Progenitor cell of endocrine pancreas (in vitro differentiated cells): ENCODE data around the gene ZFPM1. TPM values are rescaled to one million over a fixed set of nuclear protein-coding genes. Genes with fewer than 3 reads are reported as not detected.
"Not testable (repeated sequence)": the region's sequence is repeated elsewhere in the genome, so short reads cannot be mapped to it uniquely, and the experiment has no call there.

Experiments
- DNase-seq: peaks from one replicate; pipeline ENCODE4 v3.0.0; 2021; ENCODE audit warnings: low spot score; ENCODE audit not compliant: unreplicated experiment
- H3K27ac Mint-ChIP-seq: 2 replicates; pipeline ENCODE4 v1.8.0; 2021; ENCODE audit warnings: mild to moderate bottlenecking, moderate library complexity, mixed read lengths
- H3K27me3 Mint-ChIP-seq: 2 replicates; pipeline ENCODE4 v1.8.0; 2021; ENCODE audit warnings: mixed read lengths
- H3K36me3 Mint-ChIP-seq: 2 replicates; pipeline ENCODE4 v1.8.0; 2022; ENCODE audit warnings: mixed read lengths; ENCODE audit not compliant: insufficient read depth
- H3K4me1 Mint-ChIP-seq: 2 replicates; pipeline ENCODE4 v1.8.0; 2021; ENCODE audit warnings: low read depth, mixed read lengths
- H3K4me3 Mint-ChIP-seq: 2 replicates; pipeline ENCODE4 v1.8.0; 2021; ENCODE audit warnings: low read depth, mild to moderate bottlenecking, moderate library complexity, mixed read lengths
- H3K9me3 Mint-ChIP-seq: 2 replicates; pipeline ENCODE4 v1.8.0; 2021; ENCODE audit warnings: low read depth, mixed read lengths
- total RNA-seq: library from RNA; stranded (reverse); gene quantifications from 2 replicates; pipeline ENCODE4 v1.2.1, GENCODE V29; 2021
- TF ChIP-seq, protein P1 (sequence below): fragments of 200-600 bp; sonication (generic); IDR thresholded peaks from one replicate; pipeline ENCODE4 v1.5.0; 2021; ENCODE audit warnings: antibody characterized with exemption, mild to moderate bottlenecking; ENCODE audit not compliant: unreplicated experiment

Gene ZFPM1
- total RNA-seq, 1 donor from 2014 or later: 90.6 TPM

GRCh38 chr16:88466175-88466862 is 13.2 kb downstream of the ZFPM1 start:
- Mint-ChIP-seq H3K9me3 (no peaks in the 10 kb centered on the region), H3K27ac (no peak overlapping the region), H3K4me1 (peaks cover 22% of the 10 kb centered on the region), H3K27me3 (no peaks in the 10 kb centered on the region), H3K36me3 (no peaks in the 10 kb centered on the region), H3K4me3 (no peak overlapping the region)
- TF ChIP-seq, protein P1, sequence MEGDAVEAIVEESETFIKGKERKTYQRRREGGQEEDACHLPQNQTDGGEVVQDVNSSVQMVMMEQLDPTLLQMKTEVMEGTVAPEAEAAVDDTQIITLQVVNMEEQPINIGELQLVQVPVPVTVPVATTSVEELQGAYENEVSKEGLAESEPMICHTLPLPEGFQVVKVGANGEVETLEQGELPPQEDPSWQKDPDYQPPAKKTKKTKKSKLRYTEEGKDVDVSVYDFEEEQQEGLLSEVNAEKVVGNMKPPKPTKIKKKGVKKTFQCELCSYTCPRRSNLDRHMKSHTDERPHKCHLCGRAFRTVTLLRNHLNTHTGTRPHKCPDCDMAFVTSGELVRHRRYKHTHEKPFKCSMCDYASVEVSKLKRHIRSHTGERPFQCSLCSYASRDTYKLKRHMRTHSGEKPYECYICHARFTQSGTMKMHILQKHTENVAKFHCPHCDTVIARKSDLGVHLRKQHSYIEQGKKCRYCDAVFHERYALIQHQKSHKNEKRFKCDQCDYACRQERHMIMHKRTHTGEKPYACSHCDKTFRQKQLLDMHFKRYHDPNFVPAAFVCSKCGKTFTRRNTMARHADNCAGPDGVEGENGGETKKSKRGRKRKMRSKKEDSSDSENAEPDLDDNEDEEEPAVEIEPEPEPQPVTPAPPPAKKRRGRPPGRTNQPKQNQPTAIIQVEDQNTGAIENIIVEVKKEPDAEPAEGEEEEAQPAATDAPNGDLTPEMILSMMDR: no peak
- DNase-seq: no peak

DNA sequence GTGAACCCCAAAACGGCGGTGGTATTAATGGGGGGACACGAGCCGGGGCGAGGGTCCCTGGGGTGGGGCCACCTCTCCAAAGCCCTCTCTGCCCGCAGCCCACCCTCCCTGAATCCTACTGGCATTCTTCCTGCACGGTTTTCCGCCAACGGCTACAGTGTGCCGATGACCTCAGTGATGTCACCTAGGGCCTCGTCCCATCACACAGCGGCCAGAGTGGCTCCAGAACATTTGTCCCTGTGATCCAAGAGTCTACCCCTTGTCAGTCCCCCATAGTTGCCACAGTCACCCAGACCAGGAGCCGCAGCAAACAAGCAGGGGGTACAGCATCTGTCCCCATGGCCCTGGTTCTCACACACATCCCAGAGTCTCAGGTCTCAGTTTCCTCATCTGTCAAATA is 13.9 kb downstream of the ZFPM1 start:
- TF ChIP-seq, protein P1: no peak
- H3K4me3 Mint-ChIP-seq: no peak overlapping the region
- H3K4me1 Mint-ChIP-seq: peaks cover 18% of the 10 kb centered on the region
- no peak for DNase-seq
- H3K27me3 Mint-ChIP-seq: no peaks in the 10 kb centered on the region
- no peaks in the 10 kb centered on the region for H3K9me3 Mint-ChIP-seq
- H3K36me3 Mint-ChIP-seq: no peaks in the 10 kb centered on the region
- no peak overlapping the region for H3K27ac Mint-ChIP-seq

- Mint-ChIP-seq H3K4me3 (no peak overlapping the region), H3K27me3 (no peaks in the 10 kb centered on the region), H3K27ac (no peak overlapping the region), H3K36me3 (no peaks in the 10 kb centered on the region), H3K4me1 (peaks cover 19% of the 10 kb centered on the region), H3K9me3 (no peaks in the 10 kb centered on the region)
- DNase-seq: no peak
- TF ChIP-seq, protein P1: no peak
These were observed 14.5 kb downstream of the ZFPM1 start for GRCh38 chr16:88467541-88467944.

GRCh38 chr16:88468275-88469129 is 15.4 kb downstream of the ZFPM1 start:
- Mint-ChIP-seq H3K4me1 (peaks cover 17% of the 10 kb centered on the region), H3K4me3 (no peak overlapping the region), H3K27me3 (no peaks in the 10 kb centered on the region), H3K36me3 (no peaks in the 10 kb centered on the region), H3K27ac (no peak overlapping the region), H3K9me3 (no peaks in the 10 kb centered on the region)
- TF ChIP-seq, protein P1: no peak
- no peak for DNase-seq

GRCh38 chr16:88469615-88470395 is 16.7 kb downstream of the ZFPM1 start:
- no peak overlapping the region for H3K4me3 Mint-ChIP-seq
- H3K27me3 Mint-ChIP-seq: no peaks in the 10 kb centered on the region
- no peak overlapping the region for H3K27ac Mint-ChIP-seq
- DNase-seq: no peak
- H3K36me3 Mint-ChIP-seq: peaks cover 2% of the 10 kb centered on the region
- TF ChIP-seq, protein P1: no peak
- no peaks in the 10 kb centered on the region for H3K9me3 Mint-ChIP-seq
- H3K4me1 Mint-ChIP-seq: peaks cover 14% of the 10 kb centered on the region

DNA sequence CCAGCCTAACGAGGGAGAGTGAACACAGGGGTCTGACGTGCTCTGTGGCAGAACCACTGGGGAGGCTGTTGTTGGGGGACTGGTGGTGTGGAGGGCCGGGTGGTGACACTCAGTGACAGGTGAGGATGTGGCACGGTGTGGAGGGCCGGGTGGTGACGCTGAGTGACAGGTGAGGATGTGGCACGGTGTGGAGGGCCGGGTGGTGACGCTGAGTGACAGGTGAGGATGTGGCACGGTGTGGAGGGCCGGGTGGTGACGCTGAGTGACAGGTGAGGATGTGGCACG is 17.3 kb downstream of the ZFPM1 start:
- DNase-seq, H3K27me3 Mint-ChIP-seq, H3K4me3 Mint-ChIP-seq, H3K27ac Mint-ChIP-seq, H3K9me3 Mint-ChIP-seq, H3K36me3 Mint-ChIP-seq: not testable (repeated sequence)
- H3K4me1 Mint-ChIP-seq: peaks cover 14% of the 10 kb centered on the region

GRCh38 chr16:88470696-88471095 is 17.6 kb downstream of the ZFPM1 start:
- not testable (repeated sequence) for H3K27ac Mint-ChIP-seq, H3K9me3 Mint-ChIP-seq, H3K36me3 Mint-ChIP-seq, H3K4me3 Mint-ChIP-seq, H3K27me3 Mint-ChIP-seq, DNase-seq
- peaks cover 14% of the 10 kb centered on the region for H3K4me1 Mint-ChIP-seq
